ENCODE results near the gene CNTNAP2.

CNTNAP2 gene

GRCh38 chr7:147570390-147570789 lies 1453.8 kb downstream of the CNTNAP2 start:
- Histone ChIP-seq H3K27ac (no peak overlapping the region), H3K4me3 (no peak overlapping the region)
- TF ChIP-seq, protein P1, sequence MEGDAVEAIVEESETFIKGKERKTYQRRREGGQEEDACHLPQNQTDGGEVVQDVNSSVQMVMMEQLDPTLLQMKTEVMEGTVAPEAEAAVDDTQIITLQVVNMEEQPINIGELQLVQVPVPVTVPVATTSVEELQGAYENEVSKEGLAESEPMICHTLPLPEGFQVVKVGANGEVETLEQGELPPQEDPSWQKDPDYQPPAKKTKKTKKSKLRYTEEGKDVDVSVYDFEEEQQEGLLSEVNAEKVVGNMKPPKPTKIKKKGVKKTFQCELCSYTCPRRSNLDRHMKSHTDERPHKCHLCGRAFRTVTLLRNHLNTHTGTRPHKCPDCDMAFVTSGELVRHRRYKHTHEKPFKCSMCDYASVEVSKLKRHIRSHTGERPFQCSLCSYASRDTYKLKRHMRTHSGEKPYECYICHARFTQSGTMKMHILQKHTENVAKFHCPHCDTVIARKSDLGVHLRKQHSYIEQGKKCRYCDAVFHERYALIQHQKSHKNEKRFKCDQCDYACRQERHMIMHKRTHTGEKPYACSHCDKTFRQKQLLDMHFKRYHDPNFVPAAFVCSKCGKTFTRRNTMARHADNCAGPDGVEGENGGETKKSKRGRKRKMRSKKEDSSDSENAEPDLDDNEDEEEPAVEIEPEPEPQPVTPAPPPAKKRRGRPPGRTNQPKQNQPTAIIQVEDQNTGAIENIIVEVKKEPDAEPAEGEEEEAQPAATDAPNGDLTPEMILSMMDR (IDR thresholded peaks at IDR 0.05), result no peak
- DNase-seq (ENCODE audit: low spot score), result no peak

DNA sequence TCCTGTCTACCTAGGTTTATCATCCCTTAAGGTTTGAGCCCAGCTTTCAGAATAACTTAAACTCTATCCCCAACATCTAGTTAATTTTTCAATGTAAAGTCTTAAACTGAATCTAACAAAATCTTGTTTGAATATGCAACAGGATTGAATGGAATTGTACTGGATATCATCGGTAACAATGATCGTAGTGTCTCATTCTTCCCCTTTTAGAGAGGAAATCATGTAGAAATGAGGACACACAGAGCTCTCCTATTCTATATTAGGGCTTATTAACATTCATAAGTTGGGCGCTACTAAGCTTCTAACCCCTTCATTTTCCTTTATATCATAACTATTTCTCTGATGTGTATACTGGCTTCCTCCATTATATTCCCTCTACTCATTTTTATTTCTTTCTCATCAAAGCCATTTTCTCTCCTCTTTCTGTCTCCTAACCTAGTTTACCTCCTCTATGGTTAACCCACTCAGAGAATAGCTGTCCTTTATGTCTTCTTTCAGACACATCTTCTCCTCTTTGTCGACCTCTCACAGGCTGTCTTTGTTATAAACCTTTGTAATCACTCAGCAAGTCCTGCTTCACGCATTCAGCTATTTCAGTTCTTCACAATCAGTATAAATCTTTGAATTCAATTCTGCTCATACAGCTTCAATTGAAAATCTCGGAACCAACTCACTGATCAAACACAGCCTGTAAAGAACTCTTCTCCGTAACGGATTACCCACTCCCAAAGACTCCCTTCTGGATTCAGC lies 1455.0 kb downstream of the CNTNAP2 start:
- H3K27ac ChIP-seq, result no peak overlapping the region
- H3K4me3 ChIP-seq, result no peak overlapping the region
- DNase-seq (ENCODE audit: low spot score), result no peak
- TF ChIP-seq, protein P1 (IDR thresholded peaks at IDR 0.05), result no peak

GRCh38 chr7:147578196-147578595 lies 1461.6 kb downstream of the CNTNAP2 start:
- DNase-seq (ENCODE audit: low spot score), result no peak
- Histone ChIP-seq H3K4me3 (no peak overlapping the region), H3K27ac (no peak overlapping the region)
- TF ChIP-seq, protein P1 (IDR thresholded peaks at IDR 0.05), result no peak

- H3K27ac ChIP-seq, result no peak overlapping the region
- no peak overlapping the region for H3K4me3 ChIP-seq
- DNase-seq (ENCODE audit: low spot score), result no peak
- TF ChIP-seq, protein P1 (IDR thresholded peaks at IDR 0.05), result no peak
Measured at GRCh38 chr7:147579148-147579547, 1462.5 kb downstream of the CNTNAP2 start.

GRCh38 chr7:147584771-147585193 lies 1468.2 kb downstream of the CNTNAP2 start:
- H3K4me3 ChIP-seq, result no peak overlapping the region
- no peak overlapping the region for H3K27ac ChIP-seq
- TF ChIP-seq, protein P1 (IDR thresholded peaks at IDR 0.05), result no peak
- DNase-seq (ENCODE audit: low spot score), result no peak

- H3K4me3 ChIP-seq, result no peak overlapping the region
- DNase-seq (ENCODE audit: low spot score), result no peak
- H3K27ac ChIP-seq, result no peak overlapping the region
- TF ChIP-seq, protein P1 (IDR thresholded peaks at IDR 0.05), result no peak
Measured at GRCh38 chr7:147586110-147586509, 1469.5 kb downstream of the CNTNAP2 start.

DNA sequence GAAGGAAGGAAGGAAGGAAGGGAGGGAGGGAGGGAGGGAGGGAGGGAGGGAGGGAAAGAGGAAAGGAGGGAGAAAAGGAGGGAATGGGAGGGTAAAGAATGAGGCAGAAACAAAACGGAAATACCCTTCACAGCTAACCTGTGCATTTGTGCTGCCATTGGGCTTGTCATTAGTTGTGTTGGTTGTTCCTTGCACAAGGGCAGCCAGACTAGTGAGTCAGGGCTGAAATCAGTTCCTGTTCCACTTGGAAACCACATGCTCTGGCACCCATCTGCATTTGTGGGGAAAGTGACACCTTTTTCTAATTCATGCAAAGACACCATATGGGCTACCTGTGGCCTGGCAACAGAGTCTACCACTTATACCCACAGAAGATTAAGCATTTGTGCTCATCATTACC lies 1469.9 kb downstream of the CNTNAP2 start:
- TF ChIP-seq, protein P1 (IDR thresholded peaks at IDR 0.05), result no peak
- H3K4me3 ChIP-seq, result no peak overlapping the region
- DNase-seq (ENCODE audit: low spot score), result no peak

More for the DNA sequence above, 1469.9 kb downstream of the CNTNAP2 start:
- no peak overlapping the region for H3K27ac ChIP-seq

All from coronary artery (tissue), 2 donors.